ENCODE data around the gene TNNT2.

DNA sequence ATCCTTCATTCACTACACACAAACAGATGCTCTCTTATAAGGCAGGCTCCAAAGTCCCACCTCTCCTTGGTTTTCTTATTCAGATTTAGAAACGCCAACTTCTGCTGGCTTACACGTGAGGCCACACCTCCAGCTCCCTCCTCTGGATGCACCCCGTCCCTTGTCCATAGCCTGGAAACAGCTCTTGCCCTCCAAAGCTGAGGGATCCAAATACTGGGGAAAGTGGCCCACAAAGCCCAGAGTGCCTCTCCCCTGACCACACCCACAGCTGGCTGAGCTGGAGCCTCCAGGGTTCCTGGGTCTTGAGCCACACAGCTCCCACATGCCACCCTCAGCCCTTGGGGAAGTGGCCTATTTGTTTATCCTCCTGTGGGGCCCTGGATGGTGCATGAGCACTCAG, 17.1 kb upstream of the TNNT2 start:
- TF ChIP-seq, protein P1, sequence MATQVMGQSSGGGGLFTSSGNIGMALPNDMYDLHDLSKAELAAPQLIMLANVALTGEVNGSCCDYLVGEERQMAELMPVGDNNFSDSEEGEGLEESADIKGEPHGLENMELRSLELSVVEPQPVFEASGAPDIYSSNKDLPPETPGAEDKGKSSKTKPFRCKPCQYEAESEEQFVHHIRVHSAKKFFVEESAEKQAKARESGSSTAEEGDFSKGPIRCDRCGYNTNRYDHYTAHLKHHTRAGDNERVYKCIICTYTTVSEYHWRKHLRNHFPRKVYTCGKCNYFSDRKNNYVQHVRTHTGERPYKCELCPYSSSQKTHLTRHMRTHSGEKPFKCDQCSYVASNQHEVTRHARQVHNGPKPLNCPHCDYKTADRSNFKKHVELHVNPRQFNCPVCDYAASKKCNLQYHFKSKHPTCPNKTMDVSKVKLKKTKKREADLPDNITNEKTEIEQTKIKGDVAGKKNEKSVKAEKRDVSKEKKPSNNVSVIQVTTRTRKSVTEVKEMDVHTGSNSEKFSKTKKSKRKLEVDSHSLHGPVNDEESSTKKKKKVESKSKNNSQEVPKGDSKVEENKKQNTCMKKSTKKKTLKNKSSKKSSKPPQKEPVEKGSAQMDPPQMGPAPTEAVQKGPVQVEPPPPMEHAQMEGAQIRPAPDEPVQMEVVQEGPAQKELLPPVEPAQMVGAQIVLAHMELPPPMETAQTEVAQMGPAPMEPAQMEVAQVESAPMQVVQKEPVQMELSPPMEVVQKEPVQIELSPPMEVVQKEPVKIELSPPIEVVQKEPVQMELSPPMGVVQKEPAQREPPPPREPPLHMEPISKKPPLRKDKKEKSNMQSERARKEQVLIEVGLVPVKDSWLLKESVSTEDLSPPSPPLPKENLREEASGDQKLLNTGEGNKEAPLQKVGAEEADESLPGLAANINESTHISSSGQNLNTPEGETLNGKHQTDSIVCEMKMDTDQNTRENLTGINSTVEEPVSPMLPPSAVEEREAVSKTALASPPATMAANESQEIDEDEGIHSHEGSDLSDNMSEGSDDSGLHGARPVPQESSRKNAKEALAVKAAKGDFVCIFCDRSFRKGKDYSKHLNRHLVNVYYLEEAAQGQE (IDR thresholded peaks at IDR 0.05; ENCODE audit: insufficient read depth in 1 of 2, low read depth in 2 of 2, low read length in 1 of 2), result no peak
- TF ChIP-seq, protein P2, sequence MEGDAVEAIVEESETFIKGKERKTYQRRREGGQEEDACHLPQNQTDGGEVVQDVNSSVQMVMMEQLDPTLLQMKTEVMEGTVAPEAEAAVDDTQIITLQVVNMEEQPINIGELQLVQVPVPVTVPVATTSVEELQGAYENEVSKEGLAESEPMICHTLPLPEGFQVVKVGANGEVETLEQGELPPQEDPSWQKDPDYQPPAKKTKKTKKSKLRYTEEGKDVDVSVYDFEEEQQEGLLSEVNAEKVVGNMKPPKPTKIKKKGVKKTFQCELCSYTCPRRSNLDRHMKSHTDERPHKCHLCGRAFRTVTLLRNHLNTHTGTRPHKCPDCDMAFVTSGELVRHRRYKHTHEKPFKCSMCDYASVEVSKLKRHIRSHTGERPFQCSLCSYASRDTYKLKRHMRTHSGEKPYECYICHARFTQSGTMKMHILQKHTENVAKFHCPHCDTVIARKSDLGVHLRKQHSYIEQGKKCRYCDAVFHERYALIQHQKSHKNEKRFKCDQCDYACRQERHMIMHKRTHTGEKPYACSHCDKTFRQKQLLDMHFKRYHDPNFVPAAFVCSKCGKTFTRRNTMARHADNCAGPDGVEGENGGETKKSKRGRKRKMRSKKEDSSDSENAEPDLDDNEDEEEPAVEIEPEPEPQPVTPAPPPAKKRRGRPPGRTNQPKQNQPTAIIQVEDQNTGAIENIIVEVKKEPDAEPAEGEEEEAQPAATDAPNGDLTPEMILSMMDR (IDR thresholded peaks at IDR 0.05), result no peak
- no peak for TF ChIP-seq POLR2AphosphoS5 (IDR thresholded peaks at IDR 0.05; ENCODE audit: low read depth, low read length)

Data from Panc1 (cell line).